ENCODE results near the gene PPM1H.

PPM1H gene

GRCh38 chr12:62749586-62749985 lies 185.4 kb downstream of the PPM1H start:
- Histone ChIP-seq H3K27me3 (ENCODE audit: insufficient read depth, low read depth, severe bottlenecking) (no peaks in the 10 kb centered on the region), H3K27ac (no peak overlapping the region), H3K36me3 (no peaks in the 10 kb centered on the region; the same call in 1 of the 2 replicates), H3K4me3 (ENCODE audit: low read depth, low read length) (no peak overlapping the region), H3K9me3 (ENCODE audit: severe bottlenecking) (no peaks in the 10 kb centered on the region)
- no peak for TF ChIP-seq CTCF (IDR thresholded peaks at IDR 0.05; ENCODE audit: low read depth, low read length)
- DNase-seq: no peak

- H3K27ac ChIP-seq: no peak overlapping the region
- TF ChIP-seq CTCF (IDR thresholded peaks at IDR 0.05; ENCODE audit: low read depth, low read length): no peak
- H3K36me3 ChIP-seq: no peaks in the 10 kb centered on the region; the same call in 1 of the 2 replicates
- no peaks in the 10 kb centered on the region for H3K27me3 ChIP-seq (ENCODE audit: insufficient read depth, low read depth, severe bottlenecking)
- no peaks in the 10 kb centered on the region for H3K9me3 ChIP-seq (ENCODE audit: severe bottlenecking)
- no peak overlapping the region for H3K4me3 ChIP-seq (ENCODE audit: low read depth, low read length)
- DNase-seq: no peak
These were observed 185.9 kb downstream of the PPM1H start for GRCh38 chr12:62748941-62749468.

- TF ChIP-seq CTCF (IDR thresholded peaks at IDR 0.05; ENCODE audit: low read depth, low read length): no peak
- no peaks in the 10 kb centered on the region for H3K36me3 ChIP-seq
- no peak overlapping the region for H3K27ac ChIP-seq
- DNase-seq: no peak
- H3K27me3 ChIP-seq (ENCODE audit: insufficient read depth, low read depth, severe bottlenecking): no peaks in the 10 kb centered on the region
- H3K9me3 ChIP-seq (ENCODE audit: severe bottlenecking): no peaks in the 10 kb centered on the region
- no peak overlapping the region for H3K4me3 ChIP-seq (ENCODE audit: low read depth, low read length)
These were observed 190.4 kb downstream of the PPM1H start for GRCh38 chr12:62744551-62744950.

GRCh38 chr12:62739266-62740015 lies 195.5 kb downstream of the PPM1H start:
- H3K27me3 ChIP-seq (ENCODE audit: insufficient read depth, low read depth, severe bottlenecking): no peaks in the 10 kb centered on the region
- no peak overlapping the region for H3K27ac ChIP-seq
- no peak overlapping the region for H3K4me3 ChIP-seq (ENCODE audit: low read depth, low read length)
- no peak for DNase-seq
- no peak for TF ChIP-seq CTCF (IDR thresholded peaks at IDR 0.05; ENCODE audit: low read depth, low read length)
- H3K36me3 ChIP-seq: peaks cover 9% of the 10 kb centered on the region; the same call in 1 of the 2 replicates
- no peaks in the 10 kb centered on the region for H3K9me3 ChIP-seq (ENCODE audit: severe bottlenecking)

- Histone ChIP-seq H3K4me3 (ENCODE audit: low read depth, low read length) (no peak overlapping the region), H3K27me3 (ENCODE audit: insufficient read depth, low read depth, severe bottlenecking) (no peaks in the 10 kb centered on the region), H3K9me3 (ENCODE audit: severe bottlenecking) (no peaks in the 10 kb centered on the region), H3K27ac (no peak overlapping the region), H3K36me3 (peaks cover 9% of the 10 kb centered on the region)
- no peak for TF ChIP-seq CTCF (IDR thresholded peaks at IDR 0.05; ENCODE audit: low read depth, low read length)
- no peak for DNase-seq
These were observed 196.3 kb downstream of the PPM1H start for GRCh38 chr12:62738616-62739015.

Measured in WERI-Rb-1 (cell line).